ENCODE results near the gene RGS18.
"Not testable (repeated sequence)": the region's sequence is repeated elsewhere in the genome, so short reads cannot be mapped to it uniquely, and the experiment has no call there.

The RGS18 gene, protein sequence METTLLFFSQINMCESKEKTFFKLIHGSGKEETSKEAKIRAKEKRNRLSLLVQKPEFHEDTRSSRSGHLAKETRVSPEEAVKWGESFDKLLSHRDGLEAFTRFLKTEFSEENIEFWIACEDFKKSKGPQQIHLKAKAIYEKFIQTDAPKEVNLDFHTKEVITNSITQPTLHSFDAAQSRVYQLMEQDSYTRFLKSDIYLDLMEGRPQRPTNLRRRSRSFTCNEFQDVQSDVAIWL

DNA sequence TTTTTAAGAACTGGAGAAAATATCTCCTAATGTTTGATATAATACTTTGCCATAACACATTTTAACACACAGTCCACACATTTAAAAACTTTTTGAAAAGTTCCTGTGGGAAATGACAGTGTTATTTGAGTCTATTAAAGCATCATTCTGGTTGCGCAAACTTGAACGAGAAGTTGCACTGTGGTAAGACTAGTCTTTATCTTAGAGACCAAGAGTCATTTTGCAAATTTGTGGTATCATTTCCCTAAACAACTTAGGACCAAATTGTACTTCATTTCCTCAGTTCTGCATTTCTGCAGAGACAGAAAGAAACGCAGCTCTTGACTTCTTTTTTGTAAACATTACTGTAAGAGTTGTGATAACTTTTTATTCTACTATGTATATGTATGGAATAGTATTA lies at the start of gene RGS18:
TSS of gene RGS18 (plus strand) at position 282 of the 400 bp plus-strand sequence. CDS start 176 bp downstream, outside the sequence.
- no peak for DNase-seq (ENCODE audit: low read depth)

DNA sequence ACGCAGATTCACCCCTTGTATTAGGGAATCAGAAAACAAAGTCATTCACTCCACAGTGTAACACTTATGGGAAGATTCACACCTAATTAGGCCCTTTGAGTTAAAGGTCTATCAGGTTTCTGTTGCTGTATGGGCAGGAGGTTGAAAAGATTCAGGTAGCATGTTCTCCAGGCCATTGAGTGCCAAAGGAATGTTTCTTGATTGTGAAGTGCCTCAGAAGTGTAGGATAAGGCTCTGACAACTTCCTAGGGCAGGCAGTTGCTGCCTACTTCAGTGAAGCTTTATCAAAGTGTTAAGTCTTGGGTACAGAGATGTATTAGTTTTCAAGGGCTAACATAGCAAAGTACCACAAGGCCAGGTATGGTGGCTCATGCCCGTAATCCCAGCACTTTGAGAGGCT lies 48.7 kb upstream of the RGS18 start:
- DNase-seq (ENCODE audit: low read depth) = no peak

DNA sequence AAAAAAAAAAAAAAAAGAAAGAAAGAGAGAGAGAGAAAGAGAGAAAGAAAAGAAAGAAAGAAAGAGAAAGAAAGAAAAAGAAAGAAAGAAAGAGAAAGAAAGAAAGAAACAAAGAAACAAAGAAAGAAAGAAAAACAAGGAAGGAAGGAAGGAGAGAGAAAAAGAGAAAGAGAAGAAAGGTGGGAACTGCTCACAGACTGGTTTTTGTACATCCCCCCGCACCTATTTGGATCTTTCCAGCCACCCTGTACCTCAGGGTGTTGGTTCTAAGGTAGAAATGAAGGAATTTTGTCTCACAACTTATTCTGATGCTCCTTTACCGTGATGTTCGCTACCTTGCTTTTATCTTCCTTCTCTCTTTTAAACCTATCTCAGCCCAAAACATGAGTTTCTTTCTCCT lies 43.3 kb upstream of the RGS18 start:
- DNase-seq (ENCODE audit: low read depth) = no peak

DNA sequence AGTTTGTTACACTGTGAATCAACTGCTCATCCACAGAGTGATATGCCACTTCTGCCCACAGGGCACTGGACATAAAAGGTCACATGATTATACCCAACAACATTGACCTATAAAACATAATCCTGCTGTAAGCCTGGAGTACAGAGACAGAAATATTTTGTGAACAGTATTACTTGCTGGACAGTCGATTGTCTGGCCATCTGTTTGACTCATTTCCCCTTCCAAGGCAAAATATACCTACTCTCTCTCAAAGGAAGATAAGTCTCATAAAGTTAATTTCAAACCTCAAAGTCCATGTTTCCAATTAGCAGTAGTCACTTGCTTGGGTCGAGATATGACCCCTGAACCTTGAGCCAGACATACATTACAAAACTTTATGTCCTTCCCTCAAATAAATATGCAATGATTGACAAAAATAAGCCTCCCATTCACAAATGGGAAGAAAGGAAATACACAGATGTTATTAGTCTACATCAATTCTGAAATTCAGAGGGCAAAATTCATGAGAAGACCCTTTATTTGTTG lies 39.3 kb upstream of the RGS18 start:
- DNase-seq (ENCODE audit: low read depth) = no peak

DNA sequence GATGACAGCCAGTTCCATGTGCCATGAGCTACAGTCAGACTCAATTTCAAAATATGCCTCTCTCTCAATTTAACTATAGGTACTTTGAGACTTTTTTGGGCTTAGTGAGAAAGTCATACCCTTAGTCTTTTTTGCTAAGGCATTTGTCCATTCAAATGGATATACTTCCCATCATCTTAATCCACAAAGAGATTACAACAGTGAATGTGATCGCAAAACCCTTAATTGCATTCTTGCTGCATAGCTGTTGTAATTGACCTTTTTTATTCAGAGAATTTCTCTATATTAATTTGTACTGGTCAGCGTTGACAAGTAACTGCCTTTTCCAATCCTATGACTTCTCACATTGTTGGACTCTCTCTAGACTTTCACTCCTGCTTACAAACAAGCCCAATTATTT lies 38.6 kb upstream of the RGS18 start:
- no peak for DNase-seq (ENCODE audit: low read depth)

DNA sequence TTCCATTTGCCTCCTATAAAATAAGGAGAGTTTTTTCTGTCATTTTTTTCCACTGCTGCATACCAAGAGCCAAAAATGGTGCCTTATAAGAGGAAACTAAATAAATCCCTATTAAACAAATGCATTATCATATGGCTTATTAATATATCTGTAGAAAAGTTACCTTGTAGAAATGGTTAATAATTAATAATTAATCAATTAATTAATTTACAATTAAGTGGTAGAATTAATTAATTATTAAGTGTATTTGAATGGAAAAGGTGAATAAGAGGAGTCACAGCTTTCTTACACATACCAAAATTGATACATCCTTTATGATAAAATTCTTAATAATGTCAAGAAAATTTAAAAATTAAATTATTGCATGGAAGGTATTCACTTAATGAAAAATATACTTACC lies 35.6 kb upstream of the RGS18 start:
- DNase-seq (ENCODE audit: low read depth) = no peak

DNA sequence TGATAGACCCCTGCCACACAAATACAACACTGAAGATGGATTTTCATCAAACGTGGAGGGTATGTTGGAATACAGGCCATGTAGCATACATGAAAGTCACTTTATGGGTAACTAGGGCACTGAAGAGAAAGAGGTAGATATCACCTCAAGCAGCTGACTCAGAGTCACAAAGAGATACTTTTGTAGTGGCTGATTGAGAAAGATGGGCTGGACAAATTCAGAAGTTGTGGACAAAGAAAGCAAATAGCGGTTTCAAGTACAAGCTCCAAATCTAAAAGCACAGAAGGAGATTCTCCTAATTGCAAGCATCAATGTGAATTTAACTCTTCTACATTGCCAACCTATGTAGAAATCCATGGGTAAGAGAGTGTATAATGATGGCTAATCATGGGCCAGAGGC lies 35.0 kb upstream of the RGS18 start:
- no peak for DNase-seq (ENCODE audit: low read depth)

DNA sequence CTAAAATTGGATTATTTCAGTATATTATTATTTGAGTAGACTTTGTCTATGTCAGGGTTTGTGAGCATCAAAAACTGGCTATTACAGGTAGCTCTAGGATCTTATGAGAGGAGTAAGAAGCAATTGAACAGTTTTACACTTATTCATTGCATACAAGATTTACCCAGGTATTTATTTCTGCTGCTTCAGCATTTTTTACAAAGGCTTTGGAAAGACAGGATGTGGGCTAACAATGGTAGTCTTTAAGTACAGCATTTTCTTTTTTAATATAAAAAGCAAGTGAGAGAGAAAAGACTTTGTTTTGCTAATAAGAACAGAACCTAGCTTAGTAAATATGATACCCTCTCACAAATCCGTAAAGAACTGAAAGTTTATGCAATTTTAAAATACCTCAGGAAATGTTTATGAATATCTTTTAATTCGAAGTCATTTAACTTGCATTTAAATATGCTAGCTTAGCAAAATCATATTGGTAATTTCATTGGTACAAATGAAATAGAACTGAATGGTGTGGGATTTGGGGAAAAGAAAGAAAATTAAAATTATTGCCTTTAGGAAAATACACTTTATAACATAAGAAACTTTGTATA lies 32.1 kb upstream of the RGS18 start:
- DNase-seq (ENCODE audit: low read depth) = no peak

DNA sequence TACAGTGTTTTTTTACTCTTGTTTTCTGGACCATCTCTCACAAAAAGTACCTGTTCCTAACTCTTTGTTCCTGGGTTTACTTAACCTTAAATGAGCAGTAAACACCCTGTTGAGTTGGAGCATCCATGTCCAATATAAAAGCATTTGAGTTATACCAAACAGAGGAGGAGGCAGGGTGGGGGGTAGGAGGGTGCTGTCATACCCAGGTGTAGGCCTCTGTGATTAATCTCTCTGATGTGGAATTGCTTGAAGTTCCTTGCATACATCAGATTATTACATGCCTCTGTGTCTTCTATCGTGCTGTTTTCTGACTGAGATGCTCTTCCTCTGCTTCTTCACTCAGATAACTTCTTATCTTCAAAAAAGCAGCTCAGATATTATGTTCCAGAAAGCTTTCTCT lies 28.1 kb upstream of the RGS18 start:
- no peak for DNase-seq (ENCODE audit: low read depth)

DNA sequence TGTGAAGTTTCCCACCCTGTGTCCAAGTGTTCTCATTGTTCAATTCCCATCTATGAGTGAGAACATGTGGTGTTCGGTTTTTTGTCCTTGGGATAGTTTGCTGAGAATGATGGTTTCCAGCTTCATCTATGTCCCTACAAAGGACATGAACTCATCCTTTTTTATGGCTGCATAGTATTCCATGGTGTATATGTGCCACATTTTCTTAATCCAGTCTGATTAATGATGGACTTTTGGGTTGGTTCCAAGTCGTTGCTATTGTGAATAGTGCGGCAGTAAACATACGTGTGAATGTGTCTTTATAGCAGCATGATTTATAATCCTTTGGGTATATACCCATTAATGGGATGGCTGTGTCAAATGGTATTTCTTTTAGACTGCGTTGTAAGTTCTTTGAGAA lies 27.4 kb upstream of the RGS18 start:
- not testable (repeated sequence) for DNase-seq (ENCODE audit: low read depth)

DNA sequence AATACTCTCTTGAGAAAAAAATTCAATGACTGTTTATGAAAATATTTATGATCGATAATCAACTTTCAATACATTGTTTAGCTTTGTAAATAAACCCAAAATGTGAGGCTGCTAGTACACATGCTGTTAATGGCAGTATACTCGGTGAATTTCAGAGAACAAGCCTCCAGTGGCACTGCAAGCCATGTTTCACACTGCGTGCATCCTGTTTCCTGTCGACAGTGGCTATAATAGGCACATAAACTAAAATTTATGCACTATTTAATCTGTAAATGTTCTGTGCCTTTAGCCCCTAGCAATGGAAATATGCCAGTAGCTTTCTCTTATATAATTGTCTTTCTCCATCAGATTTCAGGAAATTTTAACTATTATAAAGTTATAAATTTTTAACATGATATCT lies 26.3 kb upstream of the RGS18 start:
- DNase-seq (ENCODE audit: low read depth) = no peak

DNA sequence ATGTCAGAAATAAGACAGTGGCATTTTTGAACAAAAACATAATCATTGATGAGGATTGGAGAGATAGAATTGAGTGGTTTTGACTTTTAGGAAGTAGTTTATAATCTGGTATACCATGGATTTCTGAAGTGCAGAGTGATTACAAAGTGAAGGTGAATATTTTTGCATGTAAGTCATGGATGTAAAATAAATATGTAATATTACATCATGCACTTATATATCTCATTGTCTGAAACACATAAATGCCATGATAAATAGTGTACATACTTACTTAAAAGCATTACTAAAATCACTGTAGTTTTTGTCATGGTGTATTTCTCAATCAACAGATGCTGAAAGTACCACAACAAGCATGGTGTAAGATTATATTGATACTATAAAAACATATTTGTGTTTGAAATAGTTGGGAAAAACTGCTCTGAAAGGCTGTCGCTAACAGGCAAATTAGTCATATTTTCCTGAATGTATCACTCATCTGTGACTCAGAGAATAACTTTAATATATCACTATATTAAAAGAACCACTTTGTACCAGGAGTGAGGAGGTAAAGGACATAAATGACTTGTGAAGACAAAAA lies 24.8 kb upstream of the RGS18 start:
- DNase-seq (ENCODE audit: low read depth) = no peak

DNA sequence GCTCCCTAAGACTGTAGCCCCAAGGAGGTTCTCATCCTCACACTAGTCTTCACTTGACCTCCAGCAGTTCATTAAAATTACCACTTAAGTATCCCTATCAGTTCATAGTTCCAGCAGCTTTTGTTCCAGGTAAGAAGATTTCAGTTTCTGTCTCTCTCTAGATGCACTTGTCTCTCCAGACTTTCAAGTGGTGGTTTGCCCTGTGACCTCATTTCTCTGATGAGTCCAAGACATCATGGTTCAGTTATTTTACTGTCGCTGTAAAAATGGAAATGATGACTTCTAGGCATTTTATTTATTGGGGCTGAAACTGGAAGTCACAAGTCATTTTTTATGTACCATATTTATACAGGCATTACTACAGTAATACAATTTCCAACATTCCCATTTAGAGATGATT lies 17.9 kb upstream of the RGS18 start:
- no peak for DNase-seq (ENCODE audit: low read depth)

DNA sequence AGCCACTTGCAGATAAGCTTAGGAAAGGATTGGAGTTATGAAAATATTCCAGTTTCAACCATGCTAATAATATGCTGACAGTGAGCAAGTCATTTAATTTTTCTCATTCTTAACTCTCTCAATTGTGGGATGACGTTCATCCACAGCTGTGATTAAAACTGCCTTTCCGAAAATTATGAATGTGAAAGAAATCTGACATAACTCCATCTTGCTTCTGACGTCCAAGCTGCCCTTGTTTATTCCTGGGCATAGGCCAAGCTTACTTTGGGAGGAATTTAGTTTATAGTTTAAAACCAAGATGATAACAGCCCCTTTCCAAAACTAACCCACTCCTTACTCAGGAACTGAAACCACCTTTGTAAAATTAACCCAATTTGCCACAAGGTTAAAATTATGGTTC lies 11.0 kb upstream of the RGS18 start:
- no peak for DNase-seq (ENCODE audit: low read depth)

DNA sequence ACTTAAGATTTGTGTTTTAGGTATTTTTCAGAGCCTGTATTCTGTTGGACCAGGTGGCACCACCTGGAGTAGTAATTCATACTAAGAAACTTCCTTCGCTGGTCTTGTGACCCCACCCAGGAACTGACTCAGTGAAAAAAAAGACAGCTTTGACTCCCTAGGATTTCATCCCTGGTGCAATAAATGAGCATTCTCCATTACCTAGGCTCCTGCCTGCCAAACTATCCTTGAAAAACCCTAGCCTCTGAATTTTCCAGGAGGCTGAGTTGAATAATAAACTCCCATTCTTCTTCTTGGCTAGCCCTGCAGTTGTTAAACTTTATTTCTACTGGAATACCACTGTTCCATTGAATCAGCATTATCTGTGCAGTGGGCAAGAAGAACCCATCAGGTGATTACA lies 10.6 kb upstream of the RGS18 start:
- DNase-seq (ENCODE audit: low read depth) = no peak

DNA sequence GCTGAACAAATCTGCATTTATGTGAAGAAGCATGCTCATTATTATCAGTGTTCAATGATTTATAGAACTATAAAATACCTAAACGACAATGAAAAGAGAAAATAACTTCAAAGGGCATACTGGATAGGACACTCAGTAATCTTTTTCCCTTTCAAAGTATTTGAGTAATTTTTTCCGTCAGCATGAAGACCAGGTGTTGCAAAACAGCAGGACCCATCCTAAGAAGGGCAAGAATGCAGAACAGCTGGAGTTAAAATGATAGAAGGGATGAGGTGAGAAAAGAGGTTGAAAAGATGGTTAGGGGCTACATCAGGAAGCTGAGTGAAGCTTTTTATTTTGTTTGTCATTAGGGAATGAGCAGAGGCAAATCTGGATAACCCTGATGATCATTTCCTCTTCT lies 7.1 kb upstream of the RGS18 start:
- no peak for DNase-seq (ENCODE audit: low read depth)

DNA sequence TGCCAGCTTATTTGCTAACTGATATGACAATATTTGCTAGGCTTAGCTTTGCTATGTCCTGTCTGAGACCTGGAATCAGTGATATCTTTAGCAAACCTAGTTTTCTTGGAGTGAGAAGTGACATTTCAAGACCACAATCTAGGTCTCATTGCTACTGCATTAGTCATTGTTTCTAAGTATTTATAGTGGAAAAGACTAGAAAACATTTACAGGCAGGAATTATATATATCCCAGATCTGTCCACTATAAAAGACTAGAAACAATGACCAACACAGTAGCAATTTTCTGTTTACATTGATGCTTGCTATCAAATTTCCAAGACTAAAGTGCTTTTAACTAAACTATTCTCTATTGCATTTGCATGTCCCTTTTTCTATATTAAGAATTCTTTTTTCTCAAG lies 5.0 kb upstream of the RGS18 start:
- DNase-seq (ENCODE audit: low read depth) = no peak

DNA sequence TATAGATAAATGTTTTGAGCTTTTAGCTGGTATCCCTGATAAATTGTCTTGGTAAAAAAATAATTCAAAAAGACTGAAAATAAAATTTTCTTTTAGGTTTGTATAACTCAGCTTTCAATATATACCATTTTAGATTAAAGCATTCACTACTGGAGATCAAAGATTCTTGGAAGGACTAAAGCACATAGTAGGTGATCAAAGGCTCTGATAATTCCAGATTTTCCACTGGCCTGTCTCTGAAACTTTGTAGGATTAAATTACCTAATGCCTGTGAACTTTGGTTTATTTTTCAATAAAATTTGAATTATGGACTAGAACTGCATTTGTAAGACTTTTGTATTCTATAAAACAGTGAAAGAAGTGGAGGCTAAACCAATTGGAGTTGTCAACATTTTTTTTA lies 1.2 kb upstream of the RGS18 start:
- DNase-seq (ENCODE audit: low read depth) = no peak

DNA sequence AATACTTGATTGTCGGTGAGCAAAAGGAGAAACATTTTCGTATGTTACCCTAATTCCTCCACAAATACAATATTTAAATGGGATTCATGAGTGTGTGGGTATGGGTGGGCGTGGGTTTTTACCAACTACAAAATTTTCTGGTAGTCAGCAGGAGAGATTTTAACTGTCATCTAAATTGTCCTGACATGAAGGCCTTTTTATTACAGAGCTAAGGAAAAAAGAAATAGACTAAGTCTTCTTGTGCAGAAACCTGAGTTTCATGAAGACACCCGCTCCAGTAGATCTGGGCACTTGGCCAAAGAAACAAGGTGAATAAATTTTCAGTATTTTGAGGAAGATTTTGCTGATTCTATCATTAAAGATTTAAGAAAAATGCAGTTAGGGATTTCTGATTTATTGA lies 752 bp downstream of the RGS18 start:
- no peak for DNase-seq (ENCODE audit: low read depth)

DNA sequence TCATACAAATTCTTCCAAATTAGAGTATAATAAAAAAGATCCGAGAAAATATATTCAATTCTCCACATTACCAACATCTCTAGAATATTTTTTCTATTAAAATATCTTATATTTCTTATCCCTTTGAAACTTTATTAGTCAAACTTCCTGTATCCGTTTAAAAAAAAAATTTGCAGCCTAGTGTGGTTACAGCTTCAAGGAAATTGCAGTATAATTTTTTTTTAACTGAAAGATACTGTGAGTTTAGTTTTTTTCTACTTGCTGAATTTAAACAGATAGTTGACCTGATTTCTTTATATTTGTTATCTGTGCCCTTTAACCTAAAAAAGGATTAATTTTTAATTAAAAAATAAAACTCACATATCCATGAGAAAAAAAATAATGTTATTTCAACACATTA lies 1.5 kb downstream of the RGS18 start:
- no peak for DNase-seq (ENCODE audit: low read depth)

DNA sequence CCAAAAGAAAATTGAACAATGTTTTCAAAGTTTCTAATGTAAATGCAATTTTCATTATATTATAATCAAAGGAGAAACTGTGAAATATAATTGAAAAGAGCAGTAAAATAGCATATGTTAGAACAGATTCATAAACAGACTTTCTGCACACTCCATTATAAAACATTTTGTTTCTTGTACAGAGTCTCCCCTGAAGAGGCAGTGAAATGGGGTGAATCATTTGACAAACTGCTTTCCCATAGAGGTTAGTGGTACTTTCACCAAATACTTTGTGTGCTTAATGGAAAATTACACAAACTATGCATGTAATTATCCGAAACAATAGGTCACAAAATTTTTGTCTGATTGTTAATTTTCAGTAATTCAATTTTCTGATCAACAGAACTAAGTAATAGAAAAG lies 1.9 kb downstream of the RGS18 start:
- no peak for DNase-seq (ENCODE audit: low read depth)

DNA sequence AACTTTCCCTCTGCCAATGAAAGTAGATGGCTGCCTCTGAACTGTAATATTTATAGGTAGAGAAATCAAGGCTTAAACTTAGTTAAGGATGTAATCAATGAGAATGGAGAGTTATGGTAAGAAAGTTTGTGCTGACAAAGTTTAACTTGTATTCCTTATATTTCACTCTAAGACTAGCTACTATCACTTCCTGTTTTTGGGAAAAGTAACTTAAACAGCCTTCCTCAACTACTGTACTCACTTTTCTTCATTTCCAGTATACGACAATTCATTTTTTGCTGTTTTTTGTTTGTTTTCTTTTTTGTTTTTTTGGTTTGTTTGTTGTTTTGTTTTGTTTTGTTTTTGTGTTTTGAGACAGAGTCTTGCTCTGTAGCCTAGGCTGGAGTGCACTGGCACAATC lies 3.7 kb downstream of the RGS18 start:
- DNase-seq (ENCODE audit: low read depth) = no peak

DNA sequence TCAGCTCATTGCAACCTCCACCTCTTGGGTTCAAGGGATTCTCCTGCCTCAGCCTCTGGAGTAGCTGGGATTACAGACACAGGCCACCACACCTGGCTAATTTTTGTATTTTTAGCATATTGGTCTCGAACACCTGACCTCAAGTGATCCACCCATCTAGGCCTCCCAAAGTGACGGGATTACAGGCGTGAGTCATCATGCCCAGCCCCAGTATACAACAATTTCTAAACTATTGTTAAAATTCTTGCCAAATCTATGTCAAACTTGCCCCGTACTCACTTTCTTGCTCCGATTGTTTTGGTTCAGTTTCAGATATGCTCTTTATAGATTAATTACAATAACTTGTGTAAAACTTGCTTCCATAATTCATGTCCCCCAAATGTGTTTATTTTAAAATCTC lies 4.1 kb downstream of the RGS18 start:
- DNase-seq (ENCODE audit: low read depth) = no peak

DNA sequence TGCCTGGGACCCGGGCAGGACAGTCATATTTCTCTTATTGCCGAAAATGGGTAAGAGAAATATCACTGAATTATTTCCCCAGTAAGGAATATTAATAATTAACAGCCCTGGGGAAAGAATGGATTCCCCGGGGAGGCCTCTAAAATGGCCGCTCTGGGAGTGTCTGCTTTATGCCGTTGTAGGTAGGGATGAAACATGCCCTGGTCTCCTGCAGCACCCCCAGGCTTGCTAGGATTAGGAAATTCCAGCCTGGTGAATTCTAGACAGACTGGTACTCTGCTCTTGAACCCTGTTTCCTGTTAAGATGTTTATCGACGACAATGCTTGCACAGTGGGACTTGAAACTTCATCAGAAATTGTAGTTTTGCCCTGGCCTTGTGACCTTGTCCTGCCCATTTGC lies 6.7 kb downstream of the RGS18 start:
- not testable (repeated sequence) for DNase-seq (ENCODE audit: low read depth)
